Glutamatergic neuron (in vitro differentiated cells): ENCODE measurements around the gene TPRG1L. TPM values are rescaled to one million over a fixed set of nuclear protein-coding genes. Genes with fewer than 3 reads are reported as not detected.
A peak's percentile ranks its signal among the peaks of the same experiment; 100 is the strongest.
"Not testable (repeated sequence)": the region's sequence is repeated elsewhere in the genome, so short reads cannot be mapped to it uniquely, and the experiment has no call there.

Experiments
- DNase-seq: peaks from one replicate; pipeline ENCODE4 v3.0.0; 2022
- H3K27ac Mint-ChIP-seq: one replicate; pipeline ENCODE4 v1.8.0; 2020; ENCODE audit warnings: mild to moderate bottlenecking, mixed read lengths, inconsistent platforms; ENCODE audit not compliant: unreplicated experiment
- H3K27me3 Mint-ChIP-seq: one replicate; pipeline ENCODE4 v1.8.0; 2020; ENCODE audit warnings: mild to moderate bottlenecking, moderate library complexity, mixed read lengths, inconsistent platforms; ENCODE audit not compliant: unreplicated experiment
- H3K36me3 Mint-ChIP-seq: one replicate; pipeline ENCODE4 v1.8.0; 2020; ENCODE audit warnings: mild to moderate bottlenecking, mixed read lengths, inconsistent platforms; ENCODE audit not compliant: unreplicated experiment
- H3K4me1 Mint-ChIP-seq: one replicate; pipeline ENCODE4 v1.8.0; 2020; ENCODE audit warnings: mild to moderate bottlenecking, low read depth, mixed read lengths, inconsistent platforms; ENCODE audit not compliant: unreplicated experiment
- H3K4me3 Mint-ChIP-seq: one replicate; pipeline ENCODE4 v1.8.0; 2020; ENCODE audit warnings: mild to moderate bottlenecking, mixed read lengths, inconsistent platforms; ENCODE audit not compliant: unreplicated experiment
- H3K9me3 Mint-ChIP-seq: one replicate; pipeline ENCODE4 v1.8.0; 2020; ENCODE audit warnings: mild to moderate bottlenecking, moderate library complexity, mixed read lengths, inconsistent platforms; ENCODE audit not compliant: unreplicated experiment
- CTCF ChIP-seq: fragments of 200-600 bp; sonication (generic); IDR thresholded peaks from one replicate; pipeline ENCODE4 v1.5.0; 2021; ENCODE audit not compliant: partially characterized antibody, unreplicated experiment
- long read RNA-seq: library from polyadenylated mRNA; unstranded; transcript quantifications from one replicate; pipeline ENCODE4 v2.0.0, GENCODE V29; 2020; ENCODE audit not compliant: unreplicated experiment
- total RNA-seq: library from RNA; stranded (reverse); fragmentation: NEBNext Ultra II Directional; extraction: Animal tissue kit (Norgen Biotek cat#: 25700); gene quantifications from one replicate; pipeline ENCODE4 v1.2.1, GENCODE V29; 2021; ENCODE audit not compliant: unreplicated experiment

TPRG1L gene
- total RNA-seq, result 43.1 TPM
- long read RNA-seq, partial matches to known transcripts, result 1 of 2 reads
- long read RNA-seq, other reads (novel, unspliced or antisense), result 1 of 2 reads

- Mint-ChIP-seq H3K27me3 (peaks cover 11% of the 10 kb centered on the region), H3K36me3 (no peaks in the 10 kb centered on the region), H3K4me1 (peaks cover 7% of the 10 kb centered on the region), H3K9me3 (peaks cover 8% of the 10 kb centered on the region), H3K27ac (peak within 1 kb of the TSS; percentile 86), H3K4me3 (peak within 1 kb of the TSS; percentile 90)
- peak; percentile 99 for DNase-seq
- TF ChIP-seq CTCF, result no peak
These were observed at the start of gene TPRG1L for GRCh38 chr1:3624200-3625136. TSS of gene TPRG1L (plus strand) at chr1:3625015. CDS start at chr1:3625073, 58 bp downstream.

GRCh38 chr1:3575515-3575914, 49.3 kb upstream of the TPRG1L start:
- DNase-seq, H3K36me3 Mint-ChIP-seq, H3K4me1 Mint-ChIP-seq, H3K27ac Mint-ChIP-seq, H3K27me3 Mint-ChIP-seq, H3K9me3 Mint-ChIP-seq, H3K4me3 Mint-ChIP-seq: not testable (repeated sequence)

GRCh38 chr1:3575993-3576392, 48.8 kb upstream of the TPRG1L start:
- Mint-ChIP-seq H3K36me3 (no peaks in the 10 kb centered on the region), H3K4me1 (peaks cover 5% of the 10 kb centered on the region), H3K4me3 (no peak overlapping the region), H3K27ac (no peak overlapping the region), H3K9me3 (peaks cover 3% of the 10 kb centered on the region), H3K27me3 (peaks cover 9% of the 10 kb centered on the region)
- TF ChIP-seq CTCF, result no peak
- DNase-seq, result no peak

DNA sequence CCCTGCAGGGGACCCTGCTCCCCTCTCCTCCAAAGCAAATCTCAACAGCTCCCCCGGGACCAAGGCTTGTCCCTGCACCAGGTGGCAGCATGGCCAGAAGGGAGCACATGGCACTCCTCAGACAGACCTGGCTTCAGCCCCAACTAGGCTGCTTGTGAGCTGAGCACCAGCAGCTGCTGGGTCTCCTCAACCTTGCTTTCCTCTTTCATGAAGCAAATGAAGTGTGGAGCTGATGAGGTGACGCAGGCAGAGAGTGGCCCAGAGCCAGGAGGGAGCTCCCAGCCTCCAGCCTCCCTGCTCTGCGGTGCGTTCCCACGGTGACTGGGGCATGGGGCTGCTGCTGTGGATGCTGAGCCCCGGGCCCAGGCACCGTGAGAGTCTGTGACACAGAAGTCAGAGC, 47.5 kb upstream of the TPRG1L start:
- Mint-ChIP-seq H3K4me3 (no peak overlapping the region), H3K27me3 (peaks cover 9% of the 10 kb centered on the region), H3K9me3 (peaks cover 3% of the 10 kb centered on the region), H3K36me3 (no peaks in the 10 kb centered on the region), H3K4me1 (peaks cover 5% of the 10 kb centered on the region), H3K27ac (no peak overlapping the region)
- no peak for DNase-seq
- TF ChIP-seq CTCF, result no peak

GRCh38 chr1:3577711-3578432, 46.9 kb upstream of the TPRG1L start:
- H3K36me3 Mint-ChIP-seq, result no peaks in the 10 kb centered on the region
- H3K4me3 Mint-ChIP-seq, result no peak overlapping the region
- no peak for DNase-seq

More at GRCh38 chr1:3577711-3578432, 46.9 kb upstream of the TPRG1L start:
- Mint-ChIP-seq H3K9me3 (peaks cover 3% of the 10 kb centered on the region), H3K27ac (no peak overlapping the region), H3K4me1 (peaks cover 5% of the 10 kb centered on the region), H3K27me3 (peaks cover 9% of the 10 kb centered on the region)
- no peak for TF ChIP-seq CTCF
